Stimulated activated CD4-positive, alpha-beta T cell treated with anti-CD3 and anti-CD28 coated beads, Interleukin-15, amount 100 ng/mL, for 48 hours (primary cell): ENCODE data around the gene ZNF844.
A peak's percentile ranks its signal among the peaks of the same experiment; 100 is the strongest.
"Not testable (repeated sequence)": the region's sequence is repeated elsewhere in the genome, so short reads cannot be mapped to it uniquely, and the experiment has no call there.

Experiments
- DNase-seq, 2 donors: peaks; one replicate each; pipeline ENCODE4 v3.0.0-alpha.2; 2020; ENCODE audit warnings: low read depth in 2 of 2

The ZNF844 gene

DNA sequence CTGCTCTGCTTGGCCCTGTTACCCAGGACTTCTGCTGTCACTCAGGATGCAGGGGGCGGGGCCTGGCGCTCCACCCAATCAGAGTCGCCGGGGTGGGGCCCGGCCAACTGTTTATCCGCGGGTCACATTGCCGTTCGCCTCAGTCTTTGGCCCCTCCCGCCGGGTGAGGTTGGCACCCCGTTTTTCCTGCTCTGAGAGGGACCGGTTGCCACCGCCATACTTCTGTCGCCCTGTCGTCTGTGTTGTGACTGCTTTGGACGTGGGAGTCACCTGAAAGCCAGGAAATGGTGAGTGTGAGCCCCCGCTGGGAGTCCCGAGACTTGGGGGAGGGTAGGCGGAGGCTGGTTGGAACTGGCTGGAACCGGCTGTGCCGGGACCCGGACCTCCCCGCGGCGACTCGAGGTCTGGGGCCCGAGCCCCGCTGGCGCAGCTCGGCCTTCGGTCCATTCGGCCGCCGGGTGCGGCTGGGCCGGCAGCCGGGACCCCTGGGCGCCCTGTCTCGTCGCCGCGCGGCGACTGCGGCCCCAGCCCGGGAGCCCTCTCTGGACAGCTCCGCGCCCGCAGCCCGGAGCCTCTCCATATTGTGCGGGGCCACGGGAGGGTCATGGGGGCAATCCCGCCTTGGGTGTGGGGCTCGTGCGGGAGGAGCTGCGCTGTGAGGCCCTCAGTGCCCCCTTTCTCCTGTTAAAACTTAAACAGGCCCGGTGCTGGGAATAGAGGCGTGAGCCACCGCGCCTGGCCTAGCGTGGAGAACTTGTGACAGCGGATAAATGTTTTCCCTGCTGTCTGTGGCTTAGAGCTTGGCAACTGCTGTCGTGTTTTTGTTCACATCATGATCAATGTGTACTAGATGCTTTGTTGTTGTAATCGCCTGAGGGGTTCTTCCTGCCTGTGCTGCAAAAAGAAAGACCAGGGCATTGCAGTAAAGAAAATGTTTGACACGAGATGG, at the start of gene ZNF844:
Gene ZNF844 (plus strand): TSS at position 142 of the 949 bp plus-strand sequence. CDS start 143 bp downstream, at position 285.
- DNase-seq = peak; percentile 65 to 78

- DNase-seq = no peak
These were observed 49.3 kb upstream of the ZNF844 start for GRCh38 chr19:12015015-12015752.

- DNase-seq = no peak
These were observed 48.8 kb upstream of the ZNF844 start for GRCh38 chr19:12015753-12016116.

GRCh38 chr19:12034198-12034597, 30.3 kb upstream of the ZNF844 start:
- no peak for DNase-seq

DNA sequence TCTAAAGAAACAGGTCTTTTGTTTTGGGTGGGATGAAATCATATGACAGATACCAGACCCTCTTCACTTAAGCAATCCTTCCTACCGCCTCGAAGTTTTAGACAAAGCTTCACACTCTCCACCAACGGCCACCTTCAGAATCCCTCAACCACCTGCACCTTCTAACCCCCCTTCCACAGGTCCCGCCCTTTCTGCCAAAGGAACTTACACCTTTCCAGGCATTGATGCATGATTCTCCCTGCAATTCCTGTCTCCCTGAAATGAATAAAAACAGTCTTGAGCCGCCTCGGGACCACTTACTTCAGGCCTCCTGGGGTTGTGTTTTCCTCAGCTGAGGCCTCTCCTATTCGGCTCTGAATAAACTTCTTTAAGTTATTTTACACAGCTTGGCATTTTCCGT, 29.9 kb upstream of the ZNF844 start:
- DNase-seq = no peak

DNA sequence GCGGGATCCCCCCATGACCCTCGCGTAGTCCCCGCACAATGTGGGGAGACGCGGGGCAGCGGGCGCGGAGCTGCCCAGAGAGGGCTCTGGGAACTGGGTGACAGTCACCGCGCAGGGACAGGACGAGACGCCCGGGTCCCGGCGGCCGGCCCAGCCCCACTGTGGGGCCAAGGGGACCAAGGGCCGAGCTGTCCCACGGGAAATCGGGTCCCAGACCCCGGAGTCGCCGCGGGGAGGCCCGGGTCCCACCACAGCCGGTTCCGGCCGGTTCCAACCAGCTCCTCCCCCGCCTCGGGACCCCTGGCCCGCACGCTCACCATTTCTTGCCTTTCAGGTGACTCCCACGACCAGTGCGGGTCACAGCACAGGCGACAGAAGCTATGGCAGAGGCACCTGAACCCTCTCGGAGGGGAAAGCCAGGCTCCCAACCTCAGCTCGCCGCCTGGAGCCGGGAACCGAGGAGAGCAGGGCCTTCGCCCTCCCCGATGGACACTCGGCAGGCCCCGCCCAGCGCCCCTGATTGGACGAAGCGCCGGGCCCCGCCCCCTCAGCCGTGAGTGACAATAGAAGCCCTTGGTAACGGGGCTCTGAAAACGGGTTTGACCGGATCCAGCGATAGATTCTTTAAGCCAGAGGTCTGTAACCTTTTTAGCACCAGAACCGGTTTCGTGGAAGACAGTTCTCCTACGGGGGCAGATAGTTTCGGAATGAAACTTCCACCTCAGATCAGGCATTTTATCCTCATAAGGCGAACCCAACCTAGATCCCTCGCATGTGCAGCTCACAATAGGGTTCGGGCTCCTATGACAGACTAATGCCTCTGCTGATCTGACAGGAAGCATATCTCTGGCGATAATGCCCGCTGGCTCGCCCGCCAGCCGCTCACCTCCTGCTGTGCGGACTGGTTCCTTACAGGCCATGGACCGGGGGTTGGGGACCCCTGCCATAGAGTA, 29.0 kb upstream of the ZNF844 start, which contains the start of gene ZNF433:
Gene ZNF433 (minus strand): TSS at position 460 of the 953 bp plus-strand sequence. CDS start 140 bp downstream, at position 320.
- peak; percentile 49 to 62 for DNase-seq

- DNase-seq = no peak
These were observed 21.6 kb upstream of the ZNF844 start for GRCh38 chr19:12042893-12043292.

DNA sequence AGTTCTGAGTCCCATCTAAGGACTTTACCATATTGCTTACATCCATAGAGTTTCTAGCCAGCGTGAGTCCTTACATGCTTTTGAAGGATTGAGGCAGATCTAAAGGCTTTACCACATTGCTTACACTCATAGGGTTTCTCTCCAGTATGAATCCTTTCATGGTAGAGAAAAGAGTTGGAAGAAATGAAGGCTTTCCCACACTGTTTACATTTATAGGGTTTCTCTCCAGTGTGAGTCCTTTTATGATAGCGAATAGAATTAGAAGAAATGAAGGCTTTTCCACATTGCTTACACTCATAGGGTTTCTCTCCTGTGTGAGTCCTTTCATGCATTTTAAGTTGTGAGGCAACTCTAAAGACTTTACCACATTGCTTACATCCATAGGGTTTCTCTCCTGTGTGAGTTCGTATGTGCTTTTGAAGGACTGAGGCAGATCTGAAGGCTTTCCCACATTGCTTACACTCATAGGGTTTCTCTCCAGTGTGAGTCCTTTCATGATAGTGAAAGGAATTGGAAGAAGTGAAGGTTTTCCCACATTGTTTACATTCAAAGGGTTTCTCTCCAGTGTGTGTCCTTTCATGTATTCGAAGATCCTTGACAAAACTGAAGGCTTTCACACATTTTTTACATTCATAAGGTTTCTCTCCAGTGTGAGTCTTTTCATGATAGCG, 20.6 kb upstream of the ZNF844 start:
- no peak for DNase-seq

DNA sequence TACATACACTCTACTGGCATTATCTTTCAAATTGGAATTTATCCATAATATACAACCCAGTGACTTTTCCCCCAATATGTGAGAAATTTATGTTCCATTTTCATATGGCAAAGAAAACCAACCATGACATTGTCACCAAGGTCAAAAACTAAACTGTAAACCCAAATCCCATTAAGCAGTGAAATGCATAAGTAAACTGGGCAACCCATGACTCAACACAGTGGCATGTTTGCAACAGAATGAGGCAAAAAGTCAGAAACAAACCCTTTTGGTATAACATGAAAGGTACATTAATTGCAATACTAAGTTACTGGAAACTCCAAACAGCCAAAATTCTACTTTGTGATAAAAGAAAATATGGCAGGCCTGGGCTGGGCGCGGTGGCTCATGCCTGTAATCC, 16.7 kb upstream of the ZNF844 start:
- no peak for DNase-seq

DNA sequence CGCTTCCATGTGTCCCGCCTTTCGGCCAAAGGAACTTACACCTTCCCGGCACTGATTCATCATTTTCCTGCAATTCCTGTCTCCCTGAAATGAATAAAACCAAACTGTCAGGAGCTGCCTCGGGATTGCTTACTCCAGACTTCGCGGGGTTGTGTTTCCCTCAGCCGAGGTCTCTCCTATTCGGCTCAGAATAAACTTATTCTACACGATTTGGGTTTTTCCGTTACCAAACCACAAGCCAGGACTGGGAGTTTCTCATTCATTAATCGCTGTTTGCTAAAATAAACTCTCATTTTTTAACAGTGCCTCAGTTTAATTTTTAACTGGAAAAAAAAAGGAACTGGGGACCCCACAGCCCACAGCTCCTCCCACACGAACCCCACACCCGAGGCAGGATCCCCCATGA, 12.4 kb upstream of the ZNF844 start:
- no peak for DNase-seq

- DNase-seq = peak; percentile 47 to 59
These were observed 11.9 kb upstream of the ZNF844 start, which contains the start of gene ZNF878 for GRCh38 chr19:12052497-12053169. Gene ZNF878 (minus strand): TSS chr19:12052961. CDS start chr19:12052801, 160 bp downstream.

DNA sequence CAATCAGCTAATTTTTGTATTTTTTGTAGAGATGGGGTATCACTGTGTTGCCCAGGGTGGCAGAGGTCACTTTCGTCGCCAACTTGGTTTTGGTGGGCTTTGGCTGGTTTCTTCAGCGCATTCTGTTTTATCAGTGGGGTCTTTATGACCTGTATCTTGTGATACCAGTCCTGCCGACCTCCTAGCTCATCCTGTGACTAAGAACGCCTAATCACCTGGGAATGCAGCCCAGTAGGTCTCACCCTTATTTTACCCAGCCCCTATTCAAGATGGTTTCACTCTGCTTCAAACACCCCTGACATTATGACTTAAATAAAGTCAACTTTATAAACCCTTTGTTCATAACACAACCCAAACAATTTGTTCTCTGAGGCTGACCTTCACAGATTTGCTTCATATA, 8.7 kb upstream of the ZNF844 start:
- no peak for DNase-seq

- DNase-seq = no peak
These were observed 11.1 kb downstream of the ZNF844 start for GRCh38 chr19:12075538-12076139.

DNA sequence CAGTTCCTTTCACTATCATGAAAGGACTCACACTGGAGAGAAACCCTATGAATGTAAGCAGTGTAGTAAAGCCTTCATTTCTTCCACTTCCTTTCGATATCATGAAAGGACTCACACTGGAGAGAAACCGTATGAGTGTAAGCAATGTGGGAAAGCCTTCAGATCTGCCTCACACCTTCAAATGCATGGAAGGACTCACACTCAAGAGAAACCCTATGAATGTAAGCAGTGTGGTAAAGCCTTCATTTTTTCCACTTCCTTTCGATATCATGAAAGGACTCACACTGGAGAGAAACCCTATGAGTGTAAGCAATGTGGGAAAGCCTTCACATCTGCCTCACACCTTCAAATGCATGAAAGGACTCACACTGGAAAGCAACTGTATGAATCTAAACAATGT, 11.8 kb downstream of the ZNF844 start:
- DNase-seq = not testable (repeated sequence)

GRCh38 chr19:12077375-12077774, 12.8 kb downstream of the ZNF844 start:
- DNase-seq = no peak

DNA sequence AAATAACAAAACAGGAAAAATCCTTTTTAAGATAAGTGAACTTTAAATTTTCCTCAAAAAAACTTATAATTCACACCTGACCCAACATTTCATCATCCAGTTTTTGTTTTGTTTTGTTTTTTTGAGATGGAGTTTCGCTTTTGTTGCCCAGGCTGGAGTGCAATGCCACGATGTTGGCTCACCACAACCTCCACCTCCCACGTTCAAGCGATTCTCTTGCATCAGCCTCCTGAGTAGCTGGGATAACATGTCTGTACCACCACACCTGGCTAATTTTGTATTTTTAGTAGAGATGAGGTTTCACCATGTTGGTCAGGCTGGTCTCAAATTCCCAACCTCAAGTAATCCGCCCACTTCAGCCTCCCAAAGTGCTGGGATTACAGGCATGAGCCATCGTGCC, 18.8 kb downstream of the ZNF844 start:
- DNase-seq = not testable (repeated sequence)

DNA sequence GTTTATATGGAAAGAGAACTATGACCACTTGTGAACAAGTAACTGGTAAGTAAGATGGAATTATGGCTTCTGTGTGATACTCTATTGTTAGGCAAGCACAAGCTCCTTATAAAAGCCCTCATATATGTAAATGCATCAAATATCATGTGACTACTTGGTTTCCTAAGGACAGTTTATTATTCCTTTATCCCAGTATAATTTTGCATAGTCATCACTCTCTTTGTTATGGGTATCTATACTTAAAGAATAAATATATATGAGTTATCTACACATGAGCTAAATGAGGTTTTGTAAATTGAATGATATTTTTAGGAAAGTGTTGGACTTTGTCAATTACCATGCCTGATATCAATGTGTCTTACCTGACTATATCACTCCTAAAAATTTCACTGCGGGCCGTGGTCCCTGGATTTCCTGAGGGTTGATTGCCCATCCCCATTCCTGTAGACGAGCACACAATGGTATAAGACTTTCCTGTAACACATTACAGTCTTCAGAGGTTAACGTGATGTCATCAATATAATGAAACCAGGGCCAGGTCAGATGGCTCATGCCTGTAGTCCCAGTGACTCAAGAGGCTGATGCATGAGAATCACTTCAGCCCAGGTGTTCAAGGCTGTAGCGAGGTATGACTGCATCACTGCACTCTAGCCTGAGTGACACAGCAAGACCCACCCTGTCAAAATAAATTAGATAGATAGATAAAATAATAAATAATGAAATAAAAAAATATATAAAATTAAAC, 20.7 kb downstream of the ZNF844 start:
- no peak for DNase-seq

DNA sequence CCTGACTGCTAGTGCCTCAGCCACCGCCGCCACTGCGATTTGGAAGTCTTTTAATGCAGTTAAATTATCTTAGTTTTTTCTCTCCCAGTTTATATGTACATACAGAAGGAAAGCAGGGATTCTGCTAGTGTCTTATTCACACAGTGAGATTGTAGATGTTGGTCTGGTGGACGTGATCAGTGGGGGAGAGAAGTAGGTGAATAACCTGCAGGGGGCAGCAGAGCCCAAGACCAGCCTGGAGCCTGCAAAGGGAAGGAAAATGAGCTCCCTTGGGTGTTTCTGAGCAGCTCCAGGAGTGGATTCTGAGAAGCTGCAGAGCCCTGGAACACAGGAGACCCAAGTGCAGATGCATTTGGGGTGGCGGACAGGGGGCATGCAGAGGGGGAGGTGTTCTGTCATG, 26.3 kb downstream of the ZNF844 start:
- DNase-seq = peak; percentile 46 to 70
